PFSK-1 (cell line): Measurements from ENCODE around the gene FARS2.

Experiments used
- FOXP2 ChIP-seq: optimal IDR thresholded peaks from 2 replicates; pipeline ENCODE3; 2011; ENCODE audit warnings: borderline replicate concordance, control low read depth, inconsistent platforms; ENCODE audit not compliant: insufficient read depth; ENCODE audit errors: extremely low read length, extremely low read depth
- POLR2AphosphoS5 ChIP-seq: IDR thresholded peaks from 2 replicates; pipeline ENCODE4 v1.6.1; 2012; ENCODE audit warnings: low read depth, mild to moderate bottlenecking, control low read depth, low read length, moderate library complexity
- REST ChIP-seq, 2 experiments: IDR thresholded peaks; 2 replicates each; pipeline versions ENCODE4 v1.6.1 to v1.8.0; 2011 to 2012; ENCODE audit warnings: low read depth in 2 of 2, low read length in 2 of 2, control low read depth in 1 of 2, inconsistent platforms in 1 of 2, mild to moderate bottlenecking in 1 of 2, moderate library complexity in 1 of 2; ENCODE audit not compliant: insufficient read depth in 1 of 2
- SIN3A ChIP-seq: IDR thresholded peaks from 2 replicates; pipeline ENCODE4 v1.6.1; 2012; ENCODE audit warnings: mild to moderate bottlenecking, low read length, moderate library complexity, borderline replicate concordance; ENCODE audit not compliant: insufficient read depth
- TAF1 ChIP-seq: IDR thresholded peaks from 2 replicates; pipeline ENCODE4 v1.6.1; 2012; ENCODE audit warnings: low read length, control low read depth, borderline replicate concordance; ENCODE audit not compliant: insufficient read depth

Gene FARS2

GRCh38 chr6:5730585-5731263, 469.4 kb downstream of the FARS2 start:
- TF ChIP-seq REST (IDR thresholded peaks at IDR 0.05; ENCODE audit: insufficient read depth in 1 of 2, low read depth in 2 of 2, low read length in 2 of 2) (no peak), TAF1 (no peak), SIN3A (no peak)

GRCh38 chr6:5731435-5731834, 470.1 kb downstream of the FARS2 start:
- TF ChIP-seq SIN3A (no peak), POLR2AphosphoS5 (no peak), REST (IDR thresholded peaks at IDR 0.05; ENCODE audit: insufficient read depth in 1 of 2, low read depth in 2 of 2, low read length in 2 of 2) (no peak), FOXP2 (no peak), TAF1 (no peak)

GRCh38 chr6:5732496-5732895, 471.2 kb downstream of the FARS2 start:
- no peak for TF ChIP-seq TAF1
- peak; percentile 53; a peak in 3 of 4 replicates for TF ChIP-seq REST (IDR thresholded peaks at IDR 0.05; ENCODE audit: insufficient read depth in 1 of 2, low read depth in 2 of 2, low read length in 2 of 2)

GRCh38 chr6:5736016-5736738, 474.9 kb downstream of the FARS2 start:
- TF ChIP-seq REST (IDR thresholded peaks at IDR 0.05; ENCODE audit: insufficient read depth in 1 of 2, low read depth in 2 of 2, low read length in 2 of 2) (no peak), FOXP2 (no peak), SIN3A (no peak), POLR2AphosphoS5 (no peak), TAF1 (no peak)

GRCh38 chr6:5737460-5737859, 476.1 kb downstream of the FARS2 start:
- TF ChIP-seq REST (IDR thresholded peaks at IDR 0.05; ENCODE audit: insufficient read depth in 1 of 2, low read depth in 2 of 2, low read length in 2 of 2) (no peak), SIN3A (no peak), TAF1 (no peak), POLR2AphosphoS5 (no peak), FOXP2 (no peak)
